Nephron progenitor cell (in vitro differentiated cells): Measurements from ENCODE around the gene F2RL3.

Experiments
- DNase-seq: peaks from one replicate; pipeline ENCODE4 v3.0.0; 2021
- H3K27ac Mint-ChIP-seq: 2 replicates; pipeline ENCODE4 v1.8.0; 2021; ENCODE audit warnings: mild to moderate bottlenecking, moderate library complexity, mixed read lengths
- H3K27me3 Mint-ChIP-seq: 2 replicates; pipeline ENCODE4 v1.8.0; 2021; ENCODE audit warnings: mild to moderate bottlenecking, low read depth, mixed read lengths; ENCODE audit not compliant: poor library complexity
- H3K36me3 Mint-ChIP-seq: 2 replicates; pipeline ENCODE4 v1.8.0; 2021; ENCODE audit warnings: low read depth, mixed read lengths
- H3K4me1 Mint-ChIP-seq: 2 replicates; pipeline ENCODE4 v1.8.0; 2021; ENCODE audit warnings: mixed read lengths
- H3K4me3 Mint-ChIP-seq: 2 replicates; pipeline ENCODE4 v1.8.0; 2021; ENCODE audit warnings: mild to moderate bottlenecking, moderate library complexity, mixed read lengths
- H3K9me3 Mint-ChIP-seq: 2 replicates; pipeline ENCODE4 v1.8.0; 2021; ENCODE audit warnings: mild to moderate bottlenecking, moderate library complexity, mixed read lengths
- CTCF ChIP-seq: fragments of 200-600 bp; sonication (generic); IDR thresholded peaks from 2 replicates; pipeline ENCODE4 v1.5.0; 2021; ENCODE audit warnings: antibody characterized with exemption

Gene F2RL3

DNA sequence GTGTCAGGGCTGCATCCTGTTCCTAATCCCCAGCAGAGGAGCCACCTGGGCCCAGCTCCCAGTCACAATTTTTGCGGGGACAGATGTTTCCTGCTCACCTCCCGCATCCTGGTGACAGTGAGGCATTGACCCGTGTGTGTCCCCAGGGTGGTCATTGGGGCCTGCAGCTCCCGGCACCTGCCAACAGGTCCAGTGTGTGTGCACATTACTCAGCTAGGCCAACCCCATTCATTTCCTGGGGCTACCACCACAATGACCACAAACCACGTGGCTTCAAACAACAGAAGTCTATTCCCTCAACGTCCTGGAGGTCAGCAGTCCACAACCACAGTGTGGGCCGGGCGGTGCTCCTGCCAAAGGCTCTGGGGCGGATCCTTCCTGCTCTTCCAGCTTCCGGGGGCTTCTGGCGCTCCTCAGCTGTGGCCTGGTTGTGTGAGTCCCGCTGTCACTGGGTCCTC lies 11.9 kb upstream of the F2RL3 start:
- peak overlapping the region; percentile 36 for H3K27ac Mint-ChIP-seq
- H3K9me3 Mint-ChIP-seq: peaks cover 15% of the 10 kb centered on the region
- no peak for DNase-seq
- no peak for TF ChIP-seq CTCF
- H3K27me3 Mint-ChIP-seq: no peaks in the 10 kb centered on the region
- H3K36me3 Mint-ChIP-seq: peaks cover 78% of the 10 kb centered on the region
- no peak overlapping the region for H3K4me3 Mint-ChIP-seq
- peaks cover 8% of the 10 kb centered on the region for H3K4me1 Mint-ChIP-seq

- TF ChIP-seq CTCF: no peak
- H3K27me3 Mint-ChIP-seq: no peaks in the 10 kb centered on the region
- H3K27ac Mint-ChIP-seq: no peak overlapping the region
- peaks cover 8% of the 10 kb centered on the region for H3K4me1 Mint-ChIP-seq
- no peak overlapping the region for H3K4me3 Mint-ChIP-seq
- no peak for DNase-seq
- peaks cover 78% of the 10 kb centered on the region for H3K36me3 Mint-ChIP-seq
- peaks cover 21% of the 10 kb centered on the region for H3K9me3 Mint-ChIP-seq
These were observed 11.2 kb upstream of the F2RL3 start for GRCh38 chr19:16877581-16877980.

DNA sequence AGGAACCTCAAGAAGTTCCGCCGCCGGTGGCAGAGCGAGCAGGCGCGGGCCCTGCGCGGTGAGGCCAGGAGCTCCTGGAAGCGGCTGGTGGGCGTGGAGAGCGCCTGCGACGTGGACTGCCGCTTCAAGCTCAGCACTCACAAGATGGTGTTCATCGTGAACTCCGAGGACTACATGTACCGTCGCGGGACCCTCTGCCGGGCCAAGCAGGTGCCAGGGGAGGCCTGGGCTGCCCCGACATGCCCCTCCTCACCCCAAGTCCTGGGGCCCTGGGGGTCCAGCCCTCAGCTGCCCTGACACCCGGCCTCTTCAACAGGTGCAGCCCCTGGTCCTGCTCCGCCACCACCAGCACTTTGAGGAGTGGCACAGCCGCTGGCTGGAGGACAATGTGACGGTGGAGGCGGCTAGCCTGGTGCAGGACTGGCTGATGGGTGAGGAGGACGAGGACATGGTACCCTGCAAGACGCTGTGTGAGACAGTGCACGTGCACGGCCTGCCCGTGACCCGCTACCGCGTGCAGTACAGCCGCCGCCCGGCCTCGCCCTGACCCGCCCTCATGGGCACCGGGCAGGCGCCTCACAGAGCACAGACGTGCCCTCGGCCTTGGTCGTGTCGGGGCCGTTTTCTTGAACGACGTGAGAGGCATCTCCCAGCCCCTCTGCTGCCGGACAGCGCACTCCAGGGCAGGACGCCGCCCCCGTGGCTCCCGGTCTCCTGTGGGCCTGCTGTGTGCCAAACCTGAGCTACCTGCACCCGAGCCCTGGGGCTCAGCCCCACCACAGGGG lies 10.4 kb upstream of the F2RL3 start:
- TF ChIP-seq CTCF: no peak
- peaks cover 8% of the 10 kb centered on the region for H3K4me1 Mint-ChIP-seq
- DNase-seq: no peak
- H3K36me3 Mint-ChIP-seq: peaks cover 76% of the 10 kb centered on the region
- H3K9me3 Mint-ChIP-seq: peaks cover 29% of the 10 kb centered on the region
- H3K27ac Mint-ChIP-seq: no peak overlapping the region
- no peaks in the 10 kb centered on the region for H3K27me3 Mint-ChIP-seq
- no peak overlapping the region for H3K4me3 Mint-ChIP-seq

- Mint-ChIP-seq H3K4me1 (no peaks in the 10 kb centered on the region), H3K36me3 (peaks cover 50% of the 10 kb centered on the region), H3K9me3 (peaks cover 25% of the 10 kb centered on the region), H3K4me3 (no peak overlapping the region), H3K27ac (peak overlapping the region; percentile 68), H3K27me3 (peaks cover 3% of the 10 kb centered on the region)
- no peak for DNase-seq
- TF ChIP-seq CTCF: no peak
These were observed 7.8 kb upstream of the F2RL3 start for GRCh38 chr19:16880884-16881554.

GRCh38 chr19:16882146-16882545 lies 6.7 kb upstream of the F2RL3 start:
- Mint-ChIP-seq H3K27ac (no peak overlapping the region), H3K9me3 (peaks cover 25% of the 10 kb centered on the region)

More at GRCh38 chr19:16882146-16882545, 6.7 kb upstream of the F2RL3 start:
- Mint-ChIP-seq H3K4me1 (peaks cover under 1% of the 10 kb centered on the region), H3K36me3 (peaks cover 47% of the 10 kb centered on the region), H3K4me3 (no peak overlapping the region), H3K27me3 (peaks cover 3% of the 10 kb centered on the region)
- no peak for TF ChIP-seq CTCF
- no peak for DNase-seq
